ENCODE data around the gene DENND4A.

The DENND4A gene
- total RNA-seq: 145 to 272 (median 193) reads per million in 3 donors

- no peaks in the 10 kb centered on the region for H3K36me3 ChIP-seq (ENCODE audit: control insufficient read depth, insufficient read depth, low read length)
- peak within 1 kb of the TSS; percentile 100 for H3K27ac ChIP-seq (ENCODE audit: insufficient read depth, low read length, poor library complexity, severe bottlenecking)
- peak within 1 kb of the TSS; percentile 95 for H3K4me3 ChIP-seq (ENCODE audit: insufficient read depth, low read depth, low read length, poor library complexity, severe bottlenecking)
- H3K9me3 ChIP-seq (ENCODE audit: control insufficient read depth, low read length): no peaks in the 10 kb centered on the region
- peak; percentile 97 to 99 (median 98) for DNase-seq
- no peaks in the 10 kb centered on the region for H3K27me3 ChIP-seq (replicated peaks; ENCODE audit: control insufficient read depth, insufficient read depth, low read length, poor library complexity, severe bottlenecking)
- peaks cover 16% of the 10 kb centered on the region for H3K4me1 ChIP-seq (ENCODE audit: control insufficient read depth, insufficient read depth, low read length, poor library complexity, severe bottlenecking)
Observed at GRCh38 chr15:65792138-65792987, at the start of gene DENND4A. Gene DENND4A, minus strand, starts transcription at chr15:65792293. Its CDS starts 35,843 bp downstream, at chr15:65756450.

DNA sequence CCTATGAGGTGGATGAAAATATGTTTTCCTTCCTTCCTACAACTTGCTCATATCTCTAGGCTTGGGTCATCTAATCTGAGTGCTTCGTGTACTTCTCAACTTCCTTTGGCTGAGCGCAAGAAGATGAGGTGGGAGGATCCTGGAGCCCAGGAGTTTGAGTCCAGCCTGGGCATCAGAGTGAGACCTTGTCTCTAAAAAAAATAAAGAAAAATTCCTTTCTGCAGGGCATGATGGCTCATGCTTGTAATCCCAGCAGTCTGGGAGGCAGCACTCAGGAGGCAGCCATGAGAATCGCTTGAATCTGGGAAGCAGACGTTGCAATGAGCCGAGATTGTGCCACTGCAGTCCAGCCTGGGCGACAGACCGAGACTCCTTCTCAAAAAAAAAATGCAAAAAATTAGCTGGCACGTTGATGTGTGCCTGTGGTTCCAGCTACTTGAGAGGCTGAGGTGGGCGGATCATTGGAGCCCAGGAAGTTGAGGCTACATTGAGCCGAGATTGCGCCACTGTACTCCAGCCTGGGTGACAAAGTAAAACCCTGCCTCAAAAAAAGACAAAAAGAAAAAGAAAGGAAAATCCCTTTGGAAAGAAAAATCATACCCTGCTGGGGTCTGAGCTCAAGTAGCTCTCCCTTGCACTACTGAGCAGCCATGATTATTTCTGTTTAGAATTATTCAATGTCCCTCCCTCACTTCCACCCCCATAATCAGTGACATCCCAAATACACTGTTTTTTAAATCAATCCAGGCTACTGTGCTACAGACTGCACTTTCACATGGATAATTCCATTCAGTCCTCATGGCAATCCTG lies 49.2 kb upstream of the DENND4A start:
- Histone ChIP-seq H3K27ac (ENCODE audit: insufficient read depth, low read length, poor library complexity, severe bottlenecking) (no peak overlapping the region), H3K36me3 (ENCODE audit: control insufficient read depth, insufficient read depth, low read length) (no peaks in the 10 kb centered on the region), H3K4me3 (ENCODE audit: insufficient read depth, low read depth, low read length, poor library complexity, severe bottlenecking) (no peak overlapping the region), H3K9me3 (ENCODE audit: control insufficient read depth, low read length) (no peaks in the 10 kb centered on the region), H3K4me1 (ENCODE audit: control insufficient read depth, insufficient read depth, low read length, poor library complexity, severe bottlenecking) (no peaks in the 10 kb centered on the region), H3K27me3 (replicated peaks; ENCODE audit: control insufficient read depth, insufficient read depth, low read length, poor library complexity, severe bottlenecking) (no peaks in the 10 kb centered on the region)
- DNase-seq: no peak

GRCh38 chr15:65839985-65840384 lies 47.9 kb upstream of the DENND4A start:
- no peak overlapping the region for H3K27ac ChIP-seq (ENCODE audit: insufficient read depth, low read length, poor library complexity, severe bottlenecking)
- no peaks in the 10 kb centered on the region for H3K27me3 ChIP-seq (replicated peaks; ENCODE audit: control insufficient read depth, insufficient read depth, low read length, poor library complexity, severe bottlenecking)
- DNase-seq: no peak
- no peaks in the 10 kb centered on the region for H3K4me1 ChIP-seq (ENCODE audit: control insufficient read depth, insufficient read depth, low read length, poor library complexity, severe bottlenecking)
- H3K36me3 ChIP-seq (ENCODE audit: control insufficient read depth, insufficient read depth, low read length): no peaks in the 10 kb centered on the region
- no peak overlapping the region for H3K4me3 ChIP-seq (ENCODE audit: insufficient read depth, low read depth, low read length, poor library complexity, severe bottlenecking)
- no peaks in the 10 kb centered on the region for H3K9me3 ChIP-seq (ENCODE audit: control insufficient read depth, low read length)

GRCh38 chr15:65839354-65839901 lies 47.3 kb upstream of the DENND4A start:
- DNase-seq: no peak
- no peaks in the 10 kb centered on the region for H3K27me3 ChIP-seq (replicated peaks; ENCODE audit: control insufficient read depth, insufficient read depth, low read length, poor library complexity, severe bottlenecking)
- H3K36me3 ChIP-seq (ENCODE audit: control insufficient read depth, insufficient read depth, low read length): no peaks in the 10 kb centered on the region
- no peaks in the 10 kb centered on the region for H3K4me1 ChIP-seq (ENCODE audit: control insufficient read depth, insufficient read depth, low read length, poor library complexity, severe bottlenecking)
- H3K9me3 ChIP-seq (ENCODE audit: control insufficient read depth, low read length): no peaks in the 10 kb centered on the region
- H3K27ac ChIP-seq (ENCODE audit: insufficient read depth, low read length, poor library complexity, severe bottlenecking): no peak overlapping the region
- H3K4me3 ChIP-seq (ENCODE audit: insufficient read depth, low read depth, low read length, poor library complexity, severe bottlenecking): no peak overlapping the region

DNA sequence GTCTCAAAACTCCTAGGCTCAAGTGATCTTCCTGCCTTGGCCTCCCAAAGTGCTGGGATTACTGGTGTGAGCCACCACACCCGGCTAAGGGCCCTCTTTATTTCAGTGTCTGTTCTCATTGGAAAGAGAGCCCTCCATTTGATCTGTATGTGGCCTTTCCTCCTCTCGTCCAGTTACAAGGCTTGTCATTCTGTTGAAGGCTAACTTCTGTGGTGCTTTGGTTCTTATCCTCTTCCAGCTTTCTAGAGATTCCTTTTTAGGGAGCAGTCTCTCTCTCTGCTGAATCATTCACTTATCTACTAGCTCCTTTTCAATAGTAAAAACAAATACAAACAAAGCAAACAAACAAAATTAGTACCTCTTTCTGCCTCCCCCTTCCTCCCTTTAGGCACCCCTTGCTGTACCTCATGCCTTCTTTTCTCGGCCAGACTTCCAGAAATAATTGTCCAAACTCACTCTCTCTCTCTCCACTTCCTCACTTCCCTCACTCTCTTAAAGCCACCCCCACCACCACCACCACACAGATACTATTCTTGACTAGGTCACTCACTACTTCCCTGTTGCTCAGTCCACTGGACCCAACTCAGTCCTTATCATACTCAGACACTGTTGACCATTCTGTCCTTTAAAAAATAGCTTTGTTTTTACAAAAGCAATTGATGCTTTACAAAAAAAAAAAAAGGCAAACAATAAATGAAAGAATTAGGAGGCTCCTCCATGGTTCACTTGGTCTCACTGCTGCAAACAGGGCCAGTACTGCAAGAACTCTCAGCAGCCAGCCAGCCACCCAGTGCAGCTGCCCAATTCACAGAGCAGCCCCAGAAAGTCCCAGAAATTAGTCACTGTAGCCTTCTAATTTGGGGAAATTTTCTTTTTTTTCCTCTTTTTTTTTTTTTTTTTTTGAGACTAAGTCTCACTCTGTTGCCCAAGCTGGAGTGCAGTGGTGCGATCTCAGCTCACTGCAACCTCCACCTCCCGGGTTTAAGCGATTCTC lies 45.5 kb upstream of the DENND4A start:
- Histone ChIP-seq H3K36me3 (ENCODE audit: control insufficient read depth, insufficient read depth, low read length) (no peaks in the 10 kb centered on the region), H3K27ac (ENCODE audit: insufficient read depth, low read length, poor library complexity, severe bottlenecking) (no peak overlapping the region), H3K4me1 (ENCODE audit: control insufficient read depth, insufficient read depth, low read length, poor library complexity, severe bottlenecking) (peaks cover 18% of the 10 kb centered on the region), H3K27me3 (replicated peaks; ENCODE audit: control insufficient read depth, insufficient read depth, low read length, poor library complexity, severe bottlenecking) (no peaks in the 10 kb centered on the region), H3K4me3 (ENCODE audit: insufficient read depth, low read depth, low read length, poor library complexity, severe bottlenecking) (no peak overlapping the region), H3K9me3 (ENCODE audit: control insufficient read depth, low read length) (no peaks in the 10 kb centered on the region)
- no peak for DNase-seq

DNA sequence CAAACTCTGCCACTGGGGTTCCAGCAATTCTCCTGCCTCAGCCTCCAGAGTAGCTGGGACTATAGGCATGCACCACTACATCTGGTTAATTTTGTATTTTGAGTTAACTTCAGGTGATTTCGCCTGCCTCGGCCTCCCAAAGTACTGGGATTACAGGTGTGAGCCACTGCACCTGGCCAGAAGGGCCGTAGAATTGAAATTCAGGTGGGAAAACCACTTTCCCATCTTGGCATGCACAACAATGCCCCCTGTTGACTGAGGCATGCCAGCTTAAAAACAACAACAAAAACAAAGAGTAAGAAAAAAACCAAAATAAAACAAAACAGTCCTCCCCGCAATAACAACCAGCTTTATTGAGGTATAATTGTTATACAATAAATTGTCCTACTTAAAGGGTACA lies 44.6 kb upstream of the DENND4A start:
- peaks cover 26% of the 10 kb centered on the region for H3K4me1 ChIP-seq (ENCODE audit: control insufficient read depth, insufficient read depth, low read length, poor library complexity, severe bottlenecking)
- H3K9me3 ChIP-seq (ENCODE audit: control insufficient read depth, low read length): no peaks in the 10 kb centered on the region
- DNase-seq: no peak
- H3K27me3 ChIP-seq (replicated peaks; ENCODE audit: control insufficient read depth, insufficient read depth, low read length, poor library complexity, severe bottlenecking): no peaks in the 10 kb centered on the region
- no peak overlapping the region for H3K4me3 ChIP-seq (ENCODE audit: insufficient read depth, low read depth, low read length, poor library complexity, severe bottlenecking)
- H3K36me3 ChIP-seq (ENCODE audit: control insufficient read depth, insufficient read depth, low read length): no peaks in the 10 kb centered on the region
- H3K27ac ChIP-seq (ENCODE audit: insufficient read depth, low read length, poor library complexity, severe bottlenecking): no peak overlapping the region

GRCh38 chr15:65835447-65835846 lies 43.4 kb upstream of the DENND4A start:
- Histone ChIP-seq H3K4me3 (ENCODE audit: insufficient read depth, low read depth, low read length, poor library complexity, severe bottlenecking) (no peak overlapping the region), H3K36me3 (ENCODE audit: control insufficient read depth, insufficient read depth, low read length) (no peaks in the 10 kb centered on the region), H3K27me3 (replicated peaks; ENCODE audit: control insufficient read depth, insufficient read depth, low read length, poor library complexity, severe bottlenecking) (no peaks in the 10 kb centered on the region), H3K4me1 (ENCODE audit: control insufficient read depth, insufficient read depth, low read length, poor library complexity, severe bottlenecking) (peaks cover 29% of the 10 kb centered on the region), H3K9me3 (ENCODE audit: control insufficient read depth, low read length) (no peaks in the 10 kb centered on the region), H3K27ac (ENCODE audit: insufficient read depth, low read length, poor library complexity, severe bottlenecking) (no peak overlapping the region)
- DNase-seq: no peak

GRCh38 chr15:65834603-65835282 lies 42.6 kb upstream of the DENND4A start:
- H3K4me1 ChIP-seq (ENCODE audit: control insufficient read depth, insufficient read depth, low read length, poor library complexity, severe bottlenecking): peaks cover 32% of the 10 kb centered on the region
- H3K4me3 ChIP-seq (ENCODE audit: insufficient read depth, low read depth, low read length, poor library complexity, severe bottlenecking): no peak overlapping the region
- no peaks in the 10 kb centered on the region for H3K36me3 ChIP-seq (ENCODE audit: control insufficient read depth, insufficient read depth, low read length)
- no peak overlapping the region for H3K27ac ChIP-seq (ENCODE audit: insufficient read depth, low read length, poor library complexity, severe bottlenecking)
- no peaks in the 10 kb centered on the region for H3K27me3 ChIP-seq (replicated peaks; ENCODE audit: control insufficient read depth, insufficient read depth, low read length, poor library complexity, severe bottlenecking)
- H3K9me3 ChIP-seq (ENCODE audit: control insufficient read depth, low read length): no peaks in the 10 kb centered on the region
- no peak for DNase-seq
